HCT116 (cell line): Measurements from ENCODE around the gene CHST11. TPM values are rescaled to one million over a fixed set of nuclear protein-coding genes. Genes with fewer than 3 reads are reported as not detected.

Experiments
- ATAC-seq: fragments of 200-7000 bp; cut with Tn5 transposase; 2 replicates; pipeline ENCODE4 v1.9.1; 2020; ENCODE audit warnings: mild to moderate bottlenecking, moderate library complexity
- BruUV-seq: library from RNA; stranded (reverse); fragments of 400-500 nt; replicated peaks from 2 replicates; lab custom pipeline; 2021; lab: Mats Ljungman, UMichigan
- CTCF ChIA-PET: fragments of 300-600 bp; sonication (Branson Sonifier 250); formaldehyde crosslinking; loops from one replicate; lab custom pipeline; 2021; ENCODE audit warnings: antibody characterized with exemption; lab: Charles Lee
- POLR2A ChIA-PET: fragments of 300-600, 350-600 bp; sonication (Branson Sonifier 250); formaldehyde crosslinking; loops from one replicate; lab custom pipeline; 2021; ENCODE audit warnings: antibody characterized with exemption; lab: Charles Lee
- RAD21 ChIA-PET, 2 experiments: fragments of 300-600 bp; sonication (Branson Sonifier 250); formaldehyde crosslinking; loops; one replicate each; lab custom pipeline; 2023; ENCODE audit warnings: low total read pairs in 2 of 2; ENCODE audit not compliant: uncharacterized antibody in 2 of 2, unreplicated experiment in 2 of 2, low non-redundant PET in 1 of 2; lab: Charles Lee
- DNase-seq: peaks from one replicate; pipeline ENCODE4 v3.0.0-alpha.2; 2010; ENCODE audit warnings: low read depth, low spot score
- H2AFZ ChIP-seq: fragments of 200-600 bp; shearing (Covaris generic), sonication (generic); 2 replicates; pipeline ENCODE4 v1.6.1; 2017; ENCODE audit warnings: low read depth, mixed run types, mixed read lengths, antibody characterized with exemption, low read length; ENCODE audit not compliant: poor library complexity, severe bottlenecking
- H3K27ac ChIP-seq: 2 replicates; pipeline ENCODE4 v1.5.1; 2012; ENCODE audit warnings: low read depth, low read length
- H3K27me3 ChIP-seq: fragments of 200-600 bp; sonication (generic); 2 replicates; pipeline ENCODE4 v1.6.1; 2016; ENCODE audit warnings: mixed run types, low read length, mixed read lengths; ENCODE audit not compliant: insufficient read depth
- H3K36me3 ChIP-seq, 2 experiments: fragments of 200-500 bp in 1 of 2; fragments of 200-600 bp in 1 of 2; sonication (Bioruptor generic) in 1 of 2; sonication (generic) in 1 of 2; 2 replicates each; pipeline versions ENCODE4 v1.5.1 to v1.6.1; 2014 to 2016; ENCODE audit warnings: low read length in 2 of 2, inconsistent platforms in 1 of 2, mixed read lengths in 1 of 2, mixed run types in 1 of 2; ENCODE audit not compliant: insufficient read depth in 2 of 2, control insufficient read depth in 1 of 2
- H3K4me1 ChIP-seq, 2 experiments: fragments of 200-600 bp in 1 of 2; sonication (generic) in 1 of 2; 2 replicates each; pipeline versions ENCODE4 v1.5.1 to v1.6.1; 2012 to 2017; ENCODE audit warnings: low read length in 2 of 2, inconsistent platforms in 1 of 2, mild to moderate bottlenecking in 1 of 2, mixed read lengths in 1 of 2, mixed run types in 1 of 2, moderate library complexity in 1 of 2; ENCODE audit not compliant: insufficient read depth in 2 of 2, control insufficient read depth in 1 of 2
- H3K4me2 ChIP-seq: fragments of 200-600 bp; sonication (generic); 2 replicates; pipeline ENCODE4 v1.6.1; 2017; ENCODE audit warnings: mixed run types, low read length, mixed read lengths
- H3K4me3 ChIP-seq, 2 experiments: fragments of 200-600 bp in 1 of 2; sonication (generic) in 1 of 2; replicated peaks in 1 of 2; 2 replicates each; pipeline ENCODE4 v1.5.1; 2011 to 2016; ENCODE audit warnings: low read length in 2 of 2, control low read depth in 1 of 2, low read depth in 1 of 2, mild to moderate bottlenecking in 1 of 2, mixed read lengths in 1 of 2, mixed run types in 1 of 2
- H3K79me2 ChIP-seq: fragments of 200-600 bp; sonication (generic); 2 replicates; pipeline ENCODE4 v1.6.1; 2017; ENCODE audit warnings: mild to moderate bottlenecking, mixed run types, low read length, moderate library complexity, mixed read lengths; ENCODE audit not compliant: insufficient read depth
- H3K9ac ChIP-seq: fragments of 200-600 bp; sonication (generic); 2 replicates; pipeline ENCODE4 v1.6.1; 2016; ENCODE audit warnings: low read length, mixed read lengths
- H3K9me2 ChIP-seq: fragments of 200-600 bp; sonication (generic), shearing (Covaris generic); 2 replicates; pipeline ENCODE4 v1.6.1; 2017; ENCODE audit warnings: mixed run types, mild to moderate bottlenecking, moderate library complexity; ENCODE audit not compliant: insufficient read depth
- H3K9me3 ChIP-seq, 2 experiments: fragments of 200-500 bp in 1 of 2; fragments of 200-600 bp in 1 of 2; sonication (Bioruptor generic) in 1 of 2; sonication (generic) in 1 of 2; 2 replicates each; pipeline ENCODE4 v1.6.1; 2014 to 2017; ENCODE audit warnings: low read length in 2 of 2, mixed read lengths in 2 of 2, inconsistent platforms in 1 of 2, low read depth in 1 of 2, mild to moderate bottlenecking in 1 of 2, mixed run types in 1 of 2, moderate library complexity in 1 of 2; ENCODE audit not compliant: control insufficient read depth in 1 of 2, insufficient read depth in 1 of 2
- H4K20me1 ChIP-seq: fragments of 200-600 bp; sonication (generic), shearing (Covaris generic); 2 replicates; pipeline ENCODE4 v1.6.1; 2017; ENCODE audit warnings: mixed run types, mild to moderate bottlenecking, moderate library complexity; ENCODE audit not compliant: insufficient read depth
- CBX3 ChIP-seq: IDR thresholded peaks from 2 replicates; pipeline ENCODE4 v1.6.1; 2012; ENCODE audit warnings: low read depth
- CEBPB ChIP-seq: IDR thresholded peaks from 2 replicates; pipeline ENCODE4 v1.6.1; 2012; ENCODE audit warnings: low read depth
- EGR1 ChIP-seq: IDR thresholded peaks from 2 replicates; pipeline ENCODE4 v1.6.1; 2012; ENCODE audit warnings: low read depth
- ELF1 ChIP-seq: IDR thresholded peaks from 2 replicates; pipeline ENCODE4 v1.6.1; 2012; ENCODE audit warnings: low read depth, borderline replicate concordance
- EZH2 ChIP-seq: fragments of 200-600 bp; sonication (generic); IDR thresholded peaks from 2 replicates; pipeline ENCODE4 v1.6.1; 2017; ENCODE audit warnings: antibody characterized with exemption, mixed run types
- EZH2phosphoT487 ChIP-seq: fragments of 200-600 bp; IDR thresholded peaks from 2 replicates; pipeline ENCODE4 v1.6.1; 2018; ENCODE audit warnings: antibody characterized with exemption, borderline replicate concordance
- JUND ChIP-seq: IDR thresholded peaks from 2 replicates; pipeline ENCODE4 v1.6.1; 2012
- POLR2A ChIP-seq: IDR thresholded peaks from 2 replicates; pipeline ENCODE4 v1.7.0; 2011; ENCODE audit warnings: borderline replicate concordance; ENCODE audit not compliant: insufficient read depth, insufficient read length; ENCODE audit errors: extremely low read depth
- POLR2AphosphoS5 ChIP-seq: IDR thresholded peaks from 2 replicates; pipeline ENCODE4 v1.6.1; 2011; ENCODE audit warnings: mild to moderate bottlenecking, low read depth, low read length, moderate library complexity
- RAD21 ChIP-seq: IDR thresholded peaks from 2 replicates; pipeline ENCODE4 v1.6.1; 2012; ENCODE audit warnings: low read depth, mild to moderate bottlenecking
- SP1 ChIP-seq: IDR thresholded peaks from 2 replicates; pipeline ENCODE4 v1.6.1; 2012; ENCODE audit warnings: low read depth
- YY1 ChIP-seq: IDR thresholded peaks from 2 replicates; pipeline ENCODE4 v1.6.1; 2011; ENCODE audit warnings: low read length, low read depth, moderate library complexity, mild to moderate bottlenecking; ENCODE audit not compliant: insufficient replicate concordance; ENCODE audit errors: extremely low read depth
- ZNF274 ChIP-seq: fragments of 200-500 bp; sonication (Bioruptor generic); IDR thresholded peaks from 2 replicates; pipeline ENCODE4 v1.6.1; 2014; ENCODE audit warnings: mild to moderate bottlenecking, low read depth, low read length, inconsistent platforms
- intact Hi-C: fragments of 100-400 bp; cut with micrococcal nuclease; formaldehyde crosslinking; loops from 2 replicates; pipeline ENCODE4 v1.10.0; 2022
- total RNA-seq: library from RNA; stranded (reverse); gene quantifications from one replicate; pipeline ENCODE4 v1.2.1, GENCODE V29; 2021; ENCODE audit not compliant: unreplicated experiment
- TF ChIP-seq, protein P1 (sequence below): IDR thresholded peaks from 2 replicates; pipeline ENCODE4 v1.6.1; 2012
- TF ChIP-seq, protein P2 (sequence below): IDR thresholded peaks from 2 replicates; pipeline ENCODE4 v1.6.1; 2011; ENCODE audit warnings: mild to moderate bottlenecking, low read length, moderate library complexity; ENCODE audit not compliant: insufficient replicate concordance; ENCODE audit errors: extremely low read depth
- TF ChIP-seq, protein P3 (sequence below), 3 experiments: fragments of 200-600 bp in 1 of 3; sonication (generic) in 1 of 3; IDR thresholded peaks in 2 of 3; conservative IDR thresholded peaks in 1 of 3; 2 replicates each; pipeline ENCODE4 v1.5.1; 2012 to 2017; ENCODE audit warnings: low read depth in 2 of 3, low read length in 2 of 3, antibody characterized with exemption in 1 of 3, borderline replicate concordance in 1 of 3, control low read depth in 1 of 3, mild to moderate bottlenecking in 1 of 3, mixed read lengths in 1 of 3, mixed run types in 1 of 3, moderate library complexity in 1 of 3; ENCODE audit not compliant: insufficient read depth in 1 of 3

The CHST11 gene
- total RNA-seq, 1 experiment from 2014 or later: 10.1 TPM

DNA sequence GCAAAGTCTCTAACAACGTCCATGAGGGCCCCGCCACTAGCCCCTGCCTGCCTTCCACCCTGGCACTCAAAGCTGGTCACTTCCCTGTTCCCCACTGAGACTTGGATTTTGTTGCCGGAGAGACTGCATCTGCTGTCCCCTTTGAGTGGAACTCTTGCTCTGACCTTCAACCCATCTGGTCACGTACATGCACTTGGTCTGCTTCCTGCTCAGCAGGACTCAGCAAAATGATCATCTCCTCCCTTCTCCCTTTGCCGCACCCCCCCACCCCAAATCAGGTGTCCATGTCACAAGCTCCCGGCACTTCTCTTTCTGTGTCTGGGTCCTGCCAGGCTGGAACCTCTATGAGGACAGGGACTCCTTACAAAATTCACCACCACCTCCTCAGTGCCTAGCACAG is 180.9 kb downstream of the CHST11 start:
- ChIA-PET RAD21 (no interaction called here), CTCF (no interaction called here), POLR2A (no interaction called here)
- Histone ChIP-seq H3K27me3 (no peaks in the 10 kb centered on the region), H3K4me1 (no peaks in the 10 kb centered on the region), H3K9me3 (no peaks in the 10 kb centered on the region), H3K27ac (no peak overlapping the region), H3K4me2 (no peak overlapping the region), H2AFZ (no peak overlapping the region), H3K9me2 (no peaks in the 10 kb centered on the region), H3K9ac (no peak overlapping the region), H3K79me2 (no peaks in the 10 kb centered on the region), H4K20me1 (no peaks in the 10 kb centered on the region), H3K4me3 (no peak overlapping the region), H3K36me3 (no peaks in the 10 kb centered on the region)
- TF ChIP-seq SP1 (no peak), POLR2A (no peak), ELF1 (no peak), ZNF274 (no peak), EZH2 (no peak), POLR2AphosphoS5 (no peak), CEBPB (no peak), YY1 (no peak), RAD21 (no peak), EZH2phosphoT487 (no peak), JUND (no peak), EGR1 (no peak), CBX3 (no peak)
- TF ChIP-seq, protein P1, sequence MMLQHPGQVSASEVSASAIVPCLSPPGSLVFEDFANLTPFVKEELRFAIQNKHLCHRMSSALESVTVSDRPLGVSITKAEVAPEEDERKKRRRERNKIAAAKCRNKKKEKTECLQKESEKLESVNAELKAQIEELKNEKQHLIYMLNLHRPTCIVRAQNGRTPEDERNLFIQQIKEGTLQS: no peak
- TF ChIP-seq, protein P2, sequence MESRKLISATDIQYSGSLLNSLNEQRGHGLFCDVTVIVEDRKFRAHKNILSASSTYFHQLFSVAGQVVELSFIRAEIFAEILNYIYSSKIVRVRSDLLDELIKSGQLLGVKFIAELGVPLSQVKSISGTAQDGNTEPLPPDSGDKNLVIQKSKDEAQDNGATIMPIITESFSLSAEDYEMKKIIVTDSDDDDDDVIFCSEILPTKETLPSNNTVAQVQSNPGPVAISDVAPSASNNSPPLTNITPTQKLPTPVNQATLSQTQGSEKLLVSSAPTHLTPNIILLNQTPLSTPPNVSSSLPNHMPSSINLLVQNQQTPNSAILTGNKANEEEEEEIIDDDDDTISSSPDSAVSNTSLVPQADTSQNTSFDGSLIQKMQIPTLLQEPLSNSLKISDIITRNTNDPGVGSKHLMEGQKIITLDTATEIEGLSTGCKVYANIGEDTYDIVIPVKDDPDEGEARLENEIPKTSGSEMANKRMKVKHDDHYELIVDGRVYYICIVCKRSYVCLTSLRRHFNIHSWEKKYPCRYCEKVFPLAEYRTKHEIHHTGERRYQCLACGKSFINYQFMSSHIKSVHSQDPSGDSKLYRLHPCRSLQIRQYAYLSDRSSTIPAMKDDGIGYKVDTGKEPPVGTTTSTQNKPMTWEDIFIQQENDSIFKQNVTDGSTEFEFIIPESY: no peak
- TF ChIP-seq, protein P3, sequence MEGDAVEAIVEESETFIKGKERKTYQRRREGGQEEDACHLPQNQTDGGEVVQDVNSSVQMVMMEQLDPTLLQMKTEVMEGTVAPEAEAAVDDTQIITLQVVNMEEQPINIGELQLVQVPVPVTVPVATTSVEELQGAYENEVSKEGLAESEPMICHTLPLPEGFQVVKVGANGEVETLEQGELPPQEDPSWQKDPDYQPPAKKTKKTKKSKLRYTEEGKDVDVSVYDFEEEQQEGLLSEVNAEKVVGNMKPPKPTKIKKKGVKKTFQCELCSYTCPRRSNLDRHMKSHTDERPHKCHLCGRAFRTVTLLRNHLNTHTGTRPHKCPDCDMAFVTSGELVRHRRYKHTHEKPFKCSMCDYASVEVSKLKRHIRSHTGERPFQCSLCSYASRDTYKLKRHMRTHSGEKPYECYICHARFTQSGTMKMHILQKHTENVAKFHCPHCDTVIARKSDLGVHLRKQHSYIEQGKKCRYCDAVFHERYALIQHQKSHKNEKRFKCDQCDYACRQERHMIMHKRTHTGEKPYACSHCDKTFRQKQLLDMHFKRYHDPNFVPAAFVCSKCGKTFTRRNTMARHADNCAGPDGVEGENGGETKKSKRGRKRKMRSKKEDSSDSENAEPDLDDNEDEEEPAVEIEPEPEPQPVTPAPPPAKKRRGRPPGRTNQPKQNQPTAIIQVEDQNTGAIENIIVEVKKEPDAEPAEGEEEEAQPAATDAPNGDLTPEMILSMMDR (IDR thresholded peaks at IDR 0.05 in 2 of 3, conservative IDR thresholded peaks at IDR 0.05 in 1 of 3; ENCODE audit: borderline replicate concordance in 1 of 3, insufficient read depth in 1 of 3, low read depth in 2 of 3, low read length in 2 of 3): no peak
- no peak for DNase-seq
- intact Hi-C loops: no loop called here
- ATAC-seq: no peak
- BruUV-seq: no TSS peak
